GM21360 (cell line): Measurements from ENCODE around the gene ABI3BP.

Experiments
- ATAC-seq: cut with Tn5 transposase; IDR thresholded peaks from one replicate; pipeline ENCODE4 v1.9.1; 2021; ENCODE audit warnings: mild to moderate bottlenecking, moderate library complexity; ENCODE audit not compliant: unreplicated experiment

ABI3BP gene

GRCh38 chr3:100782348-100782747, 210.9 kb downstream of the ABI3BP start:
- no peak for ATAC-seq

- ATAC-seq, result no peak
Observed at GRCh38 chr3:100781301-100781700, 211.9 kb downstream of the ABI3BP start.

- ATAC-seq, result no peak
Observed at GRCh38 chr3:100780071-100780622, 213.1 kb downstream of the ABI3BP start.

- no peak for ATAC-seq
Observed at GRCh38 chr3:100779480-100779879, 213.7 kb downstream of the ABI3BP start.

- ATAC-seq, result no peak
Observed at GRCh38 chr3:100777271-100777670, 215.9 kb downstream of the ABI3BP start.

- ATAC-seq, result no peak
Observed at GRCh38 chr3:100776746-100777145, 216.5 kb downstream of the ABI3BP start.

- no peak for ATAC-seq
Observed at GRCh38 chr3:100776097-100776729, 217.0 kb downstream of the ABI3BP start.

GRCh38 chr3:100775669-100776068, 217.6 kb downstream of the ABI3BP start:
- ATAC-seq, result no peak

GRCh38 chr3:100775226-100775625, 218.0 kb downstream of the ABI3BP start:
- no peak for ATAC-seq

GRCh38 chr3:100769693-100770092, 223.5 kb downstream of the ABI3BP start:
- ATAC-seq, result no peak

GRCh38 chr3:100766069-100766468, 227.2 kb downstream of the ABI3BP start:
- ATAC-seq, result no peak

GRCh38 chr3:100765437-100765975, 227.7 kb downstream of the ABI3BP start:
- no peak for ATAC-seq

- ATAC-seq, result no peak
Observed at GRCh38 chr3:100761951-100762350, 231.3 kb downstream of the ABI3BP start.

- peak; percentile 73 for ATAC-seq
Observed at GRCh38 chr3:100761211-100761942, 231.8 kb downstream of the ABI3BP start.

GRCh38 chr3:100760377-100760776, 232.8 kb downstream of the ABI3BP start:
- ATAC-seq, result no peak

GRCh38 chr3:100759950-100760349, 233.3 kb downstream of the ABI3BP start:
- ATAC-seq, result no peak

GRCh38 chr3:100759159-100759558, 234.1 kb downstream of the ABI3BP start:
- no peak for ATAC-seq

GRCh38 chr3:100756441-100756840, 236.8 kb downstream of the ABI3BP start:
- no peak for ATAC-seq

- ATAC-seq, result no peak
Observed at GRCh38 chr3:100754563-100755334, 238.5 kb downstream of the ABI3BP start.

- ATAC-seq, result no peak
Observed at GRCh38 chr3:100753846-100754245, 239.4 kb downstream of the ABI3BP start.

GRCh38 chr3:100748967-100749366, 244.3 kb downstream of the ABI3BP start:
- no peak for ATAC-seq
